ENCODE measurements around the gene ECSIT. TPM values are rescaled to one million over a fixed set of nuclear protein-coding genes. Genes with fewer than 3 reads are reported as not detected.

Gene ECSIT
- polyA plus RNA-seq, 1 donor from 2014 or later: 98.3 TPM

GRCh38 chr19:11547929-11548700 lies 19.2 kb upstream of the ECSIT start:
- Histone ChIP-seq H4K20me1 (ENCODE audit: insufficient read depth) (no peaks in the 10 kb centered on the region), H3K79me2 (replicated peaks; ENCODE audit: insufficient read depth, low read length) (no peaks in the 10 kb centered on the region), H3K36me3 (ENCODE audit: insufficient read depth, low read length) (no peaks in the 10 kb centered on the region), H3K9me3 (ENCODE audit: low read length) (no peaks in the 10 kb centered on the region), H3K4me3 (ENCODE audit: low read length) (no peak overlapping the region), H2AFZ (ENCODE audit: low read depth, low read length) (no peak overlapping the region), H3K27ac (ENCODE audit: low read length) (no peak overlapping the region), H3K4me2 (ENCODE audit: low read length) (no peak overlapping the region), H3K9ac (ENCODE audit: low read length) (no peak overlapping the region), H3K9me2 (ENCODE audit: insufficient read depth, low read length) (no peaks in the 10 kb centered on the region), H3F3A (ENCODE audit: insufficient read depth, low read length, poor library complexity, severe bottlenecking) (no peaks in the 10 kb centered on the region), H3K27me3 (ENCODE audit: insufficient read depth, low read depth, low read length) (no peaks in the 10 kb centered on the region)
- TF ChIP-seq CTCF (IDR thresholded peaks at IDR 0.05; ENCODE audit: poor library complexity, severe bottlenecking) (no peak), REST (IDR thresholded peaks at IDR 0.05; ENCODE audit: borderline replicate concordance) (no peak), MXI1 (conservative IDR thresholded peaks at IDR 0.05; ENCODE audit: poor library complexity, severe bottlenecking) (no peak), RAD21 (conservative IDR thresholded peaks at IDR 0.05) (no peak)

GRCh38 chr19:11541238-11541637 lies 12.3 kb upstream of the ECSIT start:
- H3F3A ChIP-seq (ENCODE audit: insufficient read depth, low read length, poor library complexity, severe bottlenecking): no peaks in the 10 kb centered on the region
- H3K79me2 ChIP-seq (replicated peaks; ENCODE audit: insufficient read depth, low read length): no peaks in the 10 kb centered on the region
- no peaks in the 10 kb centered on the region for H3K9me3 ChIP-seq (ENCODE audit: low read length)
- no peaks in the 10 kb centered on the region for H3K9me2 ChIP-seq (ENCODE audit: insufficient read depth, low read length)
- H3K9ac ChIP-seq (ENCODE audit: low read length): no peak overlapping the region
- no peaks in the 10 kb centered on the region for H4K20me1 ChIP-seq (ENCODE audit: insufficient read depth)
- H3K4me3 ChIP-seq (ENCODE audit: low read length): no peak overlapping the region
- no peak overlapping the region for H3K4me2 ChIP-seq (ENCODE audit: low read length)
- no peaks in the 10 kb centered on the region for H3K27me3 ChIP-seq (ENCODE audit: insufficient read depth, low read depth, low read length)
- TF ChIP-seq RAD21 (conservative IDR thresholded peaks at IDR 0.05): no peak
- no peak for TF ChIP-seq CTCF (IDR thresholded peaks at IDR 0.05; ENCODE audit: poor library complexity, severe bottlenecking)
- TF ChIP-seq TAF1 (IDR thresholded peaks at IDR 0.05; ENCODE audit: low read depth): no peak
- TF ChIP-seq SMC3 (conservative IDR thresholded peaks at IDR 0.05; ENCODE audit: poor library complexity): no peak
- no peaks in the 10 kb centered on the region for H3K36me3 ChIP-seq (ENCODE audit: insufficient read depth, low read length)
- H3K27ac ChIP-seq (ENCODE audit: low read length): no peak overlapping the region
- no peak overlapping the region for H2AFZ ChIP-seq (ENCODE audit: low read depth, low read length)

Measured in neural cell (in vitro differentiated cells).